CD4-positive, alpha-beta T cell treated with Interleukin-6 at 100 ng/mL for 8 hours (primary cell): ENCODE results near the gene ANKS4B.
"Not testable (repeated sequence)": the region's sequence is repeated elsewhere in the genome, so short reads cannot be mapped to it uniquely, and the experiment has no call there.

Source experiments
- DNase-seq: peaks from one replicate; pipeline ENCODE4 v3.0.0-alpha.2; 2020; ENCODE audit warnings: mixed read lengths, low spot score

ANKS4B gene

DNA sequence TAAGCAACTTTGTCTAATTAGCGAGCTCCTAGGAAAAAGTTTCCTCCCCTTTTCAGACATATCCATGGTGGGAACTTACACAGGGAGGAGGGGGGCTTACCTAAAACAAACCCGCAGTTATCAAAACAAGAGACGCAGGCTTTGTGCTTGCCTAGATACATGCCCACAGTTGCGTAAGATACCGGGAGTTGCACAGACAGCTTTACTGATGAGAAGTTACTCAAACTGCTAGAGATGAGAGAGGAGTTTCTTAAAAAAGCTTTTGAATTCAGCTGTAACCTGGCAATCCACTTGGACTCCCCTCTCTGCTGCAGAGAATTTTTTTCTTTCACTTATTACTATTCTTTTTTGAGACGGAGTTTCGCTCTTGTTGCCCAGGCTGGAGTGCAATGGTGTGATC, 15.3 kb upstream of the ANKS4B start:
- no peak for DNase-seq

DNA sequence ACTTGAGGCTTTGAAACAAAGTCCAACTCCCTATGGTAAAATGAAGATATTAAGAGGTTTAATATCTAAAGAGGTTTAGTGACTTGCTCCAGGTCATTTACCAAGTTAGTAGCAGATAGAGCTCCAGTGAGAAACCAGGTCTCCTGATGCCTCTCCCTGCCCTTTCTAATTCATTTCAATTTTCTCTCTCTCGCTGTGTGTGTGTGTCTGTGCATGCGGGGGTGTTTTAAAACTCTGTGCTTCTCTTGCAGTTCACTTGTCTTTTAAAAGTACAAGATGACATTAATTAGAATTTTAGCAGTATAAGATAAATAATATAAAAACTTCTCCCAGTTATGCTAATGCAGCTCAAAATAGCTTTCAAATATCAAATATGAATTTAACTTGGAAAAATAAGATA, 13.9 kb upstream of the ANKS4B start:
- no peak for DNase-seq

DNA sequence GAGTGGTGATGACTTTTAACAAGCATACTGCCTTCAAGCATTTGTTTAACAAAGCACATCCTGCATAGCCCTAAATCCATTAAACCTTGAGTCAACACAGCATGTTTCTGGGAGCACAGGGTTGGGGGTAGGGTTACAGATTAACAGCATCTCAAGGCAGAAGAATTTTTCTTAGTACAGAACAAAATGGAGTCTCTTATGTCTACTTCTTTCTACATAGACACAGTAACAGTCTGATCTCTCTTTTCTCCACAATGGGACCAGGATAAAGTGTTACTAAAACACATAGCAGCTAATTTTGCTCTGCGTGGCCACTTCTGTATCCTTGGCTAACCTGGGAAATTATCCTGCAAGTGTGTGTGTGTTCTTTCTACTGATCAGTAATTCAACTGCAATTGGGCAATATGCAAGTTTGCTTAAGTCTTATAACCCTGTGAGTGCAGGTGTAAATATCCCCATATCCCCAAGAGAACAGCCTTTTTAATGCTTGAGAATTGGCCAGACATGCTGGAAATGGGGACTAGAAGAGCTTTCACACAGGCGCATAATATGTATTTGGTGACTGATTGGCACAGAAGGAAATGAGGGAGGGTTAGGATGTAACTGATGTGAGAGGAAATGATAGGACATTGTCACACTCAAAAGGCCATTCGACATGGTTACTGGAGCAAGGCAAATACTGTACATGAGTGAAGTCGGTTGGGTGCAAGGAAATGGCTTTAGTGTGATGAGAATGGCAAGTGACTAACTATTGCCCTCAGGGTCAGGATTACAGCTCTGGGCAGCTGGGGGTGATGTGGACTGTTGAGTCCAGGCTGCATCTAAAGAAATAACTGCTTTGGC, 10.8 kb upstream of the ANKS4B start:
- no peak for DNase-seq

DNA sequence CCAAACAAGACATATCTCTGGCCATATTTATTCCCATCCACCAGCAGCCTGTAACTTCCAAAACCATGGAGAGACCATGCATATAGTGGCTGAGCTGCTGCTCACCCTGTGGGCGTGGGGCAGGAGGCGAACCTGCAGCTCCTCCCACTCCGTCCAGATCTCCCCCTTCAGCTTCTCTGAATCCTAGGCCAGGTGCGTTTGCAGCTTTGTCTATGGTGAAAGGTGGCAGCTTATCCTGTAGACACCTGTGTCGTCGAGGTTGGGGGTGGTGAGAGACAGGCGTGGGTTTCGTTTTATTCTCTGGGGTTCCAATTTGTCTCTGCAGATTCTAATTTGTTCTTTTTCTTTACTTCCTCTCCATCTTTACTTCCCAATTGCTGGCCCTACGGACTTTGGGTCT, 9.7 kb upstream of the ANKS4B start:
- DNase-seq: no peak

DNA sequence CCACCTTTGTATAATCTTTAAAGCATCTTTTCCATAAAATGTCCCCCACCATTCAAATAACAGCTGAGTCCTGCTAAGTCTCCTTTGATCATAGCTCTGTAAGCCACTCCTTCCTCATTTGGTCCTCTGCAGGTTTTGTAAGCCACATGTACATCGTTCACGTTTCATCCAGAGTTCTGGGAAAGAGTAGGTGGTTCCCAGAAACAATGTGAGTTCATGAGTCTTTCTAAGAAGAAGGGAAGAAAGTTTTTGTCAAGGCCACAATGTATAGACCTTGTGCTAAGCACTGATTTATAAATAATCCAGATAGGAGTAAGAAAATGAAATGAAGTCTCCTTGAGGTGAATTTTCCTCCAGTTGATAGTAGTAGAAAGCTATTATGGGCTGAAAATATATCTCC, 8.7 kb upstream of the ANKS4B start:
- DNase-seq: no peak

DNA sequence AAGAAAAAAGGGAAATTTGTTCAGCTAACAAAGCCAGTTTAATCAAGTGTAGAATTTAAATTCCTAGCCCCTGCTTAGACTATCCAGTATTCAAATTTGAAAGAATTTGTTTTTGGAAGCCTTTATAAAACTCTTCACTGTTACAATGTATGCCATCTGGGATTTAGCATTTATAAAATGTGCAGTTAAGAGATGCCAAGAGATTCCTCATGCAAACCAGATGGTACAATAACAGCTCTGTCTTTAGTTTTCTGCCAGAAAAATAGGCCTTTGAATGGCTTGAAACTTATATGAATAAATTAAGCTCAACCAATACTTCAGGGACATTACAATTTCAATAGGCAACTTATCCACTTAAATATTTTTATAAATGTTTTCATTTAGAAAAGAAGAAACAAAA, 6.8 kb upstream of the ANKS4B start:
- DNase-seq: no peak

DNA sequence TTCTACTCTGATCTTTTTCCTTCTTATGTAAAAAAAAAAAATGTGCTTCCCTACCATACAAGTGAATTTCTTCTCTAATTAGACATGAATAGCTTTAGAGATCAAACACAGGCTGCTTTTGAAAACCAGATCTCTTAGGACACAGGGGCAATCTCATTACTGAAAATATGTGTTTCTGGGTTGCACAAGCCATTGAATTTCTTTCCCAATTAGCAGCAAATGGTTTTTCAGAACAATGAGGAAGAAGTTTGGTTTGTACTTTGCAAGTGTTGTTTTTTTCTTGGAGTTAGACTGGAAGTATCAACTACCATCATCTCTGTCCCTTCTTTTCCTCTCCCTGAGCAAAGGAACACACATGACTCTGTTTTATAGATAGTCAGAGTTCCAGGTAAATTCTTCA, 5.6 kb upstream of the ANKS4B start:
- DNase-seq: no peak

DNA sequence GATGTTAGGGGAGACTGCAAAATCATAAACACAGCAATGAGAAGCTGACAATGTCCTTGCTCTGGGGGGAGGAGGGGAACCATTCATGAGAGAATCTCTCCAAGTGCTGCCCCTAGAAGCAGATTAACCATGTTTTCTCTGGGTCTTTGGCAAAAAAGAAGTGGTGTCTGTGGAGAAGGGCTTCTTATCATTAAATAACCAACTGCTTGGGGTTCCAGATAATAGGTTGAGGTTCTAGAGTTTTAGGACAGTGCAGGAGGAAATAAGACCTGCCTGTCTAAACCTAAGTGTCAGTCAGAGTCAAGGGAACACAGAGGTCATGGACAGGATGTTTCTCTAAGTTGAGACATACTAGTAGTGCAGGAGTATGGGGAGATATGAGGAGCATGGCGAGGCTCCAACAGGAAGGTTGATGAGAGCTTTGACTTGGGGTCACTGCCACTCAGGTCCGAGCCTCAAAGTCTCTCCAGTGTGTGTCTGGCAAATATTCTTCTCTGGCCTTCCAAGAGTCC, 5.1 kb upstream of the ANKS4B start:
- DNase-seq: no peak

DNA sequence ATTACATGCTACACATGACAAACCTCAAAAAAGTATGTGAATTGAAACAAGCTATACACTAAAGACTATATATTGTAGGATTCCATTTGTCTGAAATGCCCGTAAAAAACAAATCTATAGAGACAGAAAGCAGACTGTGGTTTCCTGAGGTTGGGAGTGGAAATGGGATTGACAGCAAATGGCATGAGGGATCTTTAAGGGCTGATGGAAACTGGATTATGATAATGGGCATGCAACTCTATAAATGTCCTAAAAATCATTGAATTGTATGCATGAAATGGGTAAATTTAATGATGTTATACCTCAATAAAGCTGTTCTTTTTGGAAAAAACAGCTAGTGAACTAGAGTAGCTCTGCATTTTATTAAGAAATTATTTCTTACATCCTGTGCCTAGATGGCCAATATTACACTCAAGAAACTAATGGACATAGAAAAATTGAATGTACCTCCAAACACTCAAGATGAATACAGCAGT, 416 bp upstream of the ANKS4B start:
- DNase-seq: no peak

DNA sequence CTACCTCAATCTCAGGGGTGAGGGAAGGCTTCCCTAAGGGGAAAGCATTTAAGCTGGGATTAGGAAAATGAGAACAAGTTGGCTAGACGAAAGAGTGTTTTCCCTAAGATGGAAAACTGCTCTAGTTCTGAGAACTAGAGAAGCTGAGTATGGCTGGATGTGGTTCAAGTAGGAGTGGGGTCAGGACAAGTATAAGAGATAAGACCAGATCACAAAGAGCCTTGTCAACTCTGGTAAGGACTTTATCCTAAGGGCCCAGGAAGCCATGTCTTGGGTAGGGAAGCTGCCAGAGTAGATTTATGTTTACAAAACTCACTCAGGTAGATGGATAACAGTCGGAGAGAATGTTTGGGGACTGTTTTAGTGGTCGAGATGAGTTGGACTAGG, 1.7 kb downstream of the ANKS4B start:
- DNase-seq: no peak

DNA sequence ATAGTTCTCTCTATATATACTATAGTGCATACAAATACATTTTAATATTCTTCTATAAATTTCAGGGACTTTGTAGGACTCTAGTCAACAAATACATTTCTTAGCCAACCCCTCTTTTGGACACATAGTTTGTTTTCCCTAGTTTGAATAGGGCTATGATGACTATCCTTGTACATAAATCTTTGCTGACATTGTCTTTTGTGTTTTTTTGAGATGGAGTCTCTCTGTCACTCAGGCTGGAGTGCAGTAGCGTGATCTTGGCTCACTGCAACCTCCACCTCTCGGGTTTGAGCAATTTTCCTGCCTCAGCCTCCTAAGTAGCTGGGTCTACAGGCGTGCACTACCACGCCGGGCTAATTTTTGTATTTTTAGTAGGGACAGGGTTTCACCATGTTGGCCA, 3.3 kb downstream of the ANKS4B start:
- no peak for DNase-seq

DNA sequence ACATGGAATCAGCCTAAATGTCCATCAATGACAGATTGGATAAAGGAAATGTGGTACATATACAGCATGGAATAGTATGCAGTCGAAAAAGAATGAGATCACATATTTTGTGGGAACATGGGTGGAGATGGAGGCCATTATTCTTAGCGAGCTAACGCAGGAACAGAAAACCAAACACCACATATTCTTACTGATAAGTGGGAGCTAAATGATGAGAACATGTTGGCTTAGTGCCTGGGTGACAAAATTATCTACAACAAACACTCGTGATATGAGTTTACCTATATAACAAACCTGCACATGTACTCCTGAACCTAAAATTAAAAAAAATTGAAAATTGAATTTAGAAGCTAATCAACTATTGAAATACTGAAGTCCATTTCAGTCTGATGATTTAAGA, 6.1 kb downstream of the ANKS4B start:
- DNase-seq: no peak

DNA sequence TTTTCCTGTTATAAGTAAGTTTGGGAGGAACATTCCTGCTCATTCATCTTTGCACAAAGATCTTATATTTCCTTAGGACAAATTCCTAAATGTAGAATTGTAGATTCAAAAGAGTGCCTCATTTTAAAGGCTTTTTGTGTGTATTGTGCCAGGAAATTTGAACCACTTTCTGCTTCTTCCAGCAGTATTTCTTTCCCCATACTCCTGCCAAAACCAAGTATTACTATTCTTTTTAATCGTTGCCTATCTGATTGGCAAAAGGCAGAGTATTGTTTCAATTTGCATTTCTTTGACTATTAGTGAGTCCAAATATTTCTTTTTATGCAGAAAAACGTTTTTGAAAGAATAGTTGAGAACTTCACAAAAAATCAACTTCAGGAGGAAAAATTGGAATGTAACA, 9.3 kb downstream of the ANKS4B start:
- DNase-seq: no peak

DNA sequence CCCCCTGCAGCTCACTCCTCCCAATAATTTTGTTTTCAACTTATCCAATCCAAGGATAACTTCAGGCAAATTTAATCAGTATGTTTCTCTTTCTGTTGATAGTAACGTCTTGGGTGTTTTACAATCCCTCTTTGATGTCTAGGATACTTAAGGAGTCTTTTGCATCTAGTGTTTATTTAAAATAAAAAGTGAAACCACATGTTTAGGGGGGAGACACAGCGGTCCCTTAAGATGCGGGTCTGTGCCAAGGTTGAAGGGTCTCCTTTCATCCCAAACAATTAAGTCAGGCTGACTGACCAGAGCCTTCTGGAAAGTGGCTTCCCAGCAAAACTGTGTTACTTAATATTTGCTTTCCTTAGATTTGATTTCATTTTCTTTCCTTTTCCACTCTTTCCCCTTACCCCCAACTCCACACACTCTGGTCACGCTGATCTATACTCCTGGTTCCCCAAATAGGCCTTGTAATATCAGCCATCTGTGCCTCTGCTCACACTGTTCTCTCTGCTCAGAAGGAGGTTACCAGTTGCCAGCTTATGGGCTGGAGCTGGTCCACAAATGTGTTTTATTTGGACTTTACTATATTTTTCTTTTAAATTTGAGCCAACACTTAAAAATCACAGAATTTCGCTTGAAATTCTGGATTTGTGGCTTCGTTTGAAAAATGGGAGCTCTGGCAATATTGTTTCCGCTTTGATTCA, 11.2 kb downstream of the ANKS4B start:
- DNase-seq: no peak

DNA sequence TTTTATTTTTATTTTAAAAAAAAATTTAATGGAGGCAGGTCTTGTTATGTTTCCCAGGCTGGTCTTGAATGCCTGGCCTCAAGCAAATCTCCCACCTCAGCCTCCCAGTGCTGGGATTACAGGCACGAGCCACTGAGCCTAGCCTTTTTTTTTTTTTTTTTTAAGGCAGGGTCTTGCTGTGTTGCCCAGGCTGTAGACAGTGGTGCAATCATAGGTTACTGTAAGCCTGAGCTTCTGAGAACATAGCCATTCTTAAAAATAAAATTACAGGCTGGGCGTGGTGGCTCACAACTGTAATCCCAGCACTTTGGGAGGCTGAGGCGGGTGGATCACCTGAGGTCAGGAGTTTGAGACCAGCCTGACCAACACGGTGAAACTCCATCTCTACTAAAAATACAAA, 14.7 kb downstream of the ANKS4B start:
- not testable (repeated sequence) for DNase-seq

DNA sequence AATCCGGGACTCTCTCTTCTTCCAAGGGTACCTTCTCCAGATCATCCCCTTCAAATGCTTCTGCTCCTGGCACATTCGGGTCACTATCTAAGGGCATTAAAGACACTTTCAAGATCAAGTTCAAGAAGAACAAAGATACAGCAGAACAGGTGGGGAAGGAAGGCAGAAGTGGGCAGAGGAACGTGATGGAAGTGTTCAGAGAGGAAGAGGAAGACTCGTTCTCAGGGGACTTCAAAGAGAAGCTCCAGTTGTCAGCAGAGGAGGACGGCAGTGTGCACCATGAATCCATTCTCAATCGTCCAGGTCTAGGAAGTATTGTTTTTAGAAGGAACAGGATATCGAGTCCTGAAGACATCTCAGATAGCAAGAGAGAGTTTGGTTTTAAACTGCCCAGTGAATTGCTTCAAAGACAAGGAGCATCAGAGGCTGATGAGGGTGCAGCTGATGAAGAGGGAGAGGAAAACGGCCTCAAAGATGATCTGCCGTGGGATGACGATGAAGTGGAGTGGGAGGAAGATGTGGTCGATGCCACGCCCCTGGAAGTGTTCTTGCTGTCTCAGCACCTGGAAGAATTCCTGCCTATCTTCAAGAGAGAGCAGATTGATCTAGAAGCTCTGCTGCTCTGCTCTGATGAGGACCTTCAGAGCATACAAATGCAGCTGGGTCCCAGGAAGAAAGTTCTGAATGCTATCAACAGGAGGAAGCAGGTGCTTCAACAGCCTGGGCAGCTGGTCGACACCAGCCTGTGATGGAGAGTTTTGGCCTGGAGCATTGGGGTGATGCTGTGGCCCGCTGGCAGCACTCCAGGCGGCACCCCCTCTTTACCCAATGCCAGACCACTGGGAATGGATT, 16.8 kb downstream of the ANKS4B start:
- DNase-seq: no peak

DNA sequence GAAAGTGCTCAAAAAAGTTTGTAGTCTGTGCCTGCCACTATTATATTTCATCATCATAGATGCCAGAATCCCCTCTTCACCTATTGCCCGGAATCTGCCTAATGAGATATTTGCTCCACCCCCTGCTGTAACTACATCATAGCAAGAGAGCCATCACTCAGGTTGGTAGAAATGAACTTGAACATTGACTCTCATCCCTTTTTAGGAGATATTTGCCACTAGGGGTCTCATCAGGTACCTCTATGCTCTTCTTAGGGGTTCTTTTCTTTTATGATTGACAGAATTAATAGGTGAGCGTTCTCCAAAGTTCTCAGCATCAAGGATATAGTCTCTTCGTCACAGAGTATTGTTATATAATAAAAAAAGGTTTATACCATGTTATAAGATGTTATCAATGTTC, 20.0 kb downstream of the ANKS4B start:
- DNase-seq: no peak

DNA sequence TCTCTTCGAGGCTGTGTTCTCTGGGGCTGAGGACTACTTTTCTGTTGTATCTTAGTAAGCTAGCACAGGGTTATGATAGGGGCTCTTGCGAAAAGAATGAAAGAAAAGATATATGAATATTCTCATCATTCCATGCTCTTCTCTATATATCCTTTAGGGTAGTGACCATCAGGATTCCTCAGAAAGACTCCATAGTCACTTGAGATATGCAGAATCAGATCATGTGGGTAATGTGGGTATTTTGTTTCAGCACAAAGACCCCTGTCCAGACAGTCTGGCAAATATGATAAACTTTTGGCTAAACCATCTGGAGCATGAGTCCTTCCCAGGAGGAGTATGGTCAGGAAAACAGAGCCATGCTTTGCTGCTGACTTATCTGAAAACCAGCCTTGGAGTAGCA, 23.1 kb downstream of the ANKS4B start:
- no peak for DNase-seq

DNA sequence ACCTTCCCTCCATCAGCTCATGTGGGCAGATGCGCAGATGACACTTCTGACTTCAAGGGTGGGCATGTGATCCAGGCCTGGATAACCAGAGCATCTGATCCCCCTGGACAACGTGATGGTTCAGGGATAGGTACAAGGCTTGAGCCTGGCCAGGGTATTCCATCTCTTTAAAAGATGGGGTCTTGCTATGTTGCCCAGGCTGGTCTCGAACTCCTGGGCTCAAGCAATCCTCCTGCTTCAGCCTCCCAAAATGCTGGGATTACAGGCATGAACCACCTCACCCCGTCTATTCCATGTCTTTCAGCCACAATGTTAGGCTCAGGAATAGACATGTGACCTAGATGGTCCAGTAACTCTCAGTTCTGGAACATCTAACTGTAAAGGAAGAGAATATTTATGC, 23.8 kb downstream of the ANKS4B start:
- no peak for DNase-seq

DNA sequence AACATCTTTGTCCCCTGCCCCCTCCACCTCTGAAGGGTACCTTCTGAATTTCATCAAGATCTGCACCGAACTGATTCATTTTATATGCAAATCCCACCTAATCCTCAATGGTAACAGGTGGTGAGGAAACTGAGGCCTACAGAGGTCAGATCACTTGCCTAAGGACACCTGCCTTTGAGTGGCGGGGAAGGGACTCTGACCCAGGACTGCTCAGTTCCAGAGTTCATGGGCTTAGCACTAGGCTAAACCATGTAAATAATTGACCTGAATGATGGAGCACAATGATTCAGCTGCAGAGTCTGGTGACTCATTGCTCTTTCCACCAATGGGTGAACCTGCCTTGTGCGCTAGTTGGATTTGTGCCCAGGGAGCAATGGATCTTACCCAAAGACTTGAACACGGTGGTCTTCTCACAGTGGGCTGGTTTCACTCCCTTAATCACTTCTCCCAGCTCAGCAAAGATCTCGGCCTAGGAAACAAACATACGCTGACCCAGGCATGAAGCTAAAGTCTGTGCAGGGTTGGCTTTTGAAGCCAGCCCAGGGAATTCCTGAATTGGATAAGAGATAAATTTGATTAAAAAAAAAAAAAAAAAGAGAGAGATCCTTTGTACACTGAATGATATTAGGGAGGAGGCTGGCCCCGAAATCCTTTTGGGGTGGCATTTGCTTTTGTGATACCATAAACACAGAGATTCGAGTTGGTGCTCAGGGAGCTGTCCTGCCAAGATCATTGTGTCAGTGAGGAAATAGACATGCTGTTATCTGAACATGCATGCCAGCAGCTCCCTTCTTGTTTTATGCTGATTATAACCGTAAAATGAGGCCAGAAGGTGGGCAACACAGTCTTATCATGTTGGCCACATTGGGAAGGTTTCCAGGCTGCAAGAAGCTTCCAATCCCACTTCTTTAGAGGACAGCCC, 27.6 kb downstream of the ANKS4B start:
- DNase-seq: no peak
